ENCODE measurements around the gene ELP1.

GRCh38 chr9:108842610-108843295 is 91.2 kb downstream of the ELP1 start:
- no peak for TF ChIP-seq POLR2A (IDR thresholded peaks at IDR 0.05)
- TF ChIP-seq, protein P1, sequence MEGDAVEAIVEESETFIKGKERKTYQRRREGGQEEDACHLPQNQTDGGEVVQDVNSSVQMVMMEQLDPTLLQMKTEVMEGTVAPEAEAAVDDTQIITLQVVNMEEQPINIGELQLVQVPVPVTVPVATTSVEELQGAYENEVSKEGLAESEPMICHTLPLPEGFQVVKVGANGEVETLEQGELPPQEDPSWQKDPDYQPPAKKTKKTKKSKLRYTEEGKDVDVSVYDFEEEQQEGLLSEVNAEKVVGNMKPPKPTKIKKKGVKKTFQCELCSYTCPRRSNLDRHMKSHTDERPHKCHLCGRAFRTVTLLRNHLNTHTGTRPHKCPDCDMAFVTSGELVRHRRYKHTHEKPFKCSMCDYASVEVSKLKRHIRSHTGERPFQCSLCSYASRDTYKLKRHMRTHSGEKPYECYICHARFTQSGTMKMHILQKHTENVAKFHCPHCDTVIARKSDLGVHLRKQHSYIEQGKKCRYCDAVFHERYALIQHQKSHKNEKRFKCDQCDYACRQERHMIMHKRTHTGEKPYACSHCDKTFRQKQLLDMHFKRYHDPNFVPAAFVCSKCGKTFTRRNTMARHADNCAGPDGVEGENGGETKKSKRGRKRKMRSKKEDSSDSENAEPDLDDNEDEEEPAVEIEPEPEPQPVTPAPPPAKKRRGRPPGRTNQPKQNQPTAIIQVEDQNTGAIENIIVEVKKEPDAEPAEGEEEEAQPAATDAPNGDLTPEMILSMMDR (IDR thresholded peaks at IDR 0.05): no peak
